Measurements from ENCODE around the gene CAMK2G. TPM values are rescaled to one million over a fixed set of nuclear protein-coding genes. Genes with fewer than 3 reads are reported as not detected.

CAMK2G gene
- total RNA-seq, 1 donor from 2014 or later: 36.6 TPM

DNA sequence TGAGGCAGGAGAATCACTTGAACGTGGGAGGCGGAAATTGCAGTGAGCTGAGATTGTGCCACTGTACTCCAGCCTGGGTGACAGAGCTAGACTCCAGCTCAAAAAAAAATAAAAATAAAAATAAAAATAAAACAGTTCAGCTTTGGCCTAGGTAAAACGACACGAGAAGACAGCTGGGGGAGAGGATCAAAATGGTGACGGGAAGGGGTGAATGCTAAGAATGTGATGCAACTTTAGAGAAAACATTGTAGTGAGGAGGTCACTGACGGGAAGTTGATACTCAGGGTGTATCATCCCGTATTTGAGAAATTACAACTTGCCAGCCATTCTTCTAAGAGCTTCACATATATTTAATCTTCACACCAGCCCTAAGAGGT lies 64.0 kb downstream of the CAMK2G start:
- peak overlapping the region; percentile 13 for H3K27ac Mint-ChIP-seq
- H3K9me3 Mint-ChIP-seq: no peaks in the 10 kb centered on the region
- no peaks in the 10 kb centered on the region for H3K9me3 ChIP-seq (ENCODE audit: low read depth)
- TF ChIP-seq, protein P1, sequence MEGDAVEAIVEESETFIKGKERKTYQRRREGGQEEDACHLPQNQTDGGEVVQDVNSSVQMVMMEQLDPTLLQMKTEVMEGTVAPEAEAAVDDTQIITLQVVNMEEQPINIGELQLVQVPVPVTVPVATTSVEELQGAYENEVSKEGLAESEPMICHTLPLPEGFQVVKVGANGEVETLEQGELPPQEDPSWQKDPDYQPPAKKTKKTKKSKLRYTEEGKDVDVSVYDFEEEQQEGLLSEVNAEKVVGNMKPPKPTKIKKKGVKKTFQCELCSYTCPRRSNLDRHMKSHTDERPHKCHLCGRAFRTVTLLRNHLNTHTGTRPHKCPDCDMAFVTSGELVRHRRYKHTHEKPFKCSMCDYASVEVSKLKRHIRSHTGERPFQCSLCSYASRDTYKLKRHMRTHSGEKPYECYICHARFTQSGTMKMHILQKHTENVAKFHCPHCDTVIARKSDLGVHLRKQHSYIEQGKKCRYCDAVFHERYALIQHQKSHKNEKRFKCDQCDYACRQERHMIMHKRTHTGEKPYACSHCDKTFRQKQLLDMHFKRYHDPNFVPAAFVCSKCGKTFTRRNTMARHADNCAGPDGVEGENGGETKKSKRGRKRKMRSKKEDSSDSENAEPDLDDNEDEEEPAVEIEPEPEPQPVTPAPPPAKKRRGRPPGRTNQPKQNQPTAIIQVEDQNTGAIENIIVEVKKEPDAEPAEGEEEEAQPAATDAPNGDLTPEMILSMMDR (IDR thresholded peaks at IDR 0.05): no peak
- H3F3A ChIP-seq (ENCODE audit: low read depth): peaks cover 14% of the 10 kb centered on the region
- H3K27ac ChIP-seq: no peak overlapping the region
- peaks cover 8% of the 10 kb centered on the region for H3K79me2 ChIP-seq (ENCODE audit: low read depth)
- peak overlapping the region; percentile 73 for H3K4me3 ChIP-seq
- no peak overlapping the region for H3K9ac ChIP-seq
- DNase-seq (ENCODE audit: low spot score): no peak
- peaks cover 19% of the 10 kb centered on the region for H4K20me1 ChIP-seq (ENCODE audit: low read depth)
- H3K4me1 Mint-ChIP-seq: peaks cover 17% of the 10 kb centered on the region
- H2AFZ ChIP-seq (replicated peaks): no peak overlapping the region
- peaks cover 22% of the 10 kb centered on the region for H3K36me3 Mint-ChIP-seq
- H3K27me3 ChIP-seq: no peaks in the 10 kb centered on the region
- peak overlapping the region; percentile 81 for H3K4me2 ChIP-seq
- no peaks in the 10 kb centered on the region for H3K36me3 ChIP-seq
- peak overlapping the region; percentile 92 for H3K4me3 Mint-ChIP-seq
- H3K27me3 Mint-ChIP-seq (ENCODE audit: insufficient read depth, low read depth): peaks cover 5% of the 10 kb centered on the region
- peaks cover 16% of the 10 kb centered on the region for H3K4me1 ChIP-seq

DNA sequence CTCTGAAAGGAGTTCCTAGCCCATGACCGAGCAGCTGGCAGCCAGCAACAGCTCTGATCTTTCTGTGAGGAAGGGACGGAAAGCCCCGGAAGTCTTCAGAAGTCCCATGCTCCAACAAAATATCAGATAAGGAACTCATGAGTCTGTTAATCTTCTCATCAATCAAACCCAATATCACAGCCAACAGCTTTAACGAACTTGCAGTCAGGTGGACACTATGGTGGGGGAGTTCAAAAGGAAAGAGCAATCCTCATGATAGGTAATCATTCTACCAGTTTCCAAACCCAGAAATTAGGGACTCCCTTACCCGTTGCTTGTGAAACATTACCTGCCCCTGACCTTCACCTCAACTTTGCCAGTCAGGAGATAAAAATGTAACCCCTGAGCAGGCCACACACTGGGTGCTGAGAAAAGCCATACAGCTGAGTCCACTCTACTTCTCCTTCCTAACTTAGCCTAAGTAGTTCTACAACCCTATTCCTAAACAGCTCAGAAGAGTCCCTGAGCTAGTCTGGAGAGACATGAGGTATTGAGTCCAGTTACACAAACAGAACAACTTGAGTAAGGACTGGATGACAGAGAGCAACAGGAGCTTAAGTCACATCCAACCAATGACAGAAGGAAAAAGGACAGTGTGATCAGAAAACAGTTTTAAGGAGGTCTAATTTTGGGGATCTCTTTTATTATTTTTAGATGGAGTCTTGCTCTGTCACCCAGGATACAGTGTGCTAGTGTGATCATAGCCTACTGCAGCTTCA lies 65.1 kb downstream of the CAMK2G start:
- peaks cover 14% of the 10 kb centered on the region for H3F3A ChIP-seq (ENCODE audit: low read depth)
- H3K36me3 Mint-ChIP-seq: peaks cover 23% of the 10 kb centered on the region
- no peaks in the 10 kb centered on the region for H3K9me3 Mint-ChIP-seq
- no peak overlapping the region for H3K9ac ChIP-seq
- no peaks in the 10 kb centered on the region for H3K36me3 ChIP-seq
- no peak overlapping the region for H3K27ac Mint-ChIP-seq
- peaks cover 17% of the 10 kb centered on the region for H3K4me1 Mint-ChIP-seq
- H3K27ac ChIP-seq: no peak overlapping the region
- H3K27me3 ChIP-seq: no peaks in the 10 kb centered on the region
- H3K27me3 Mint-ChIP-seq (ENCODE audit: insufficient read depth, low read depth): peaks cover 8% of the 10 kb centered on the region
- peaks cover 8% of the 10 kb centered on the region for H3K79me2 ChIP-seq (ENCODE audit: low read depth)
- no peaks in the 10 kb centered on the region for H3K9me3 ChIP-seq (ENCODE audit: low read depth)
- H3K4me3 ChIP-seq: no peak overlapping the region
- peaks cover 19% of the 10 kb centered on the region for H4K20me1 ChIP-seq (ENCODE audit: low read depth)
- peak overlapping the region; percentile 50 for H3K4me3 Mint-ChIP-seq
- peaks cover 16% of the 10 kb centered on the region for H3K4me1 ChIP-seq
- no peak for DNase-seq (ENCODE audit: low spot score)
- no peak for TF ChIP-seq EZH2 (IDR thresholded peaks at IDR 0.05)
- TF ChIP-seq, protein P1 (IDR thresholded peaks at IDR 0.05): no peak
- TF ChIP-seq EZH2phosphoT487 (IDR thresholded peaks at IDR 0.05): no peak
- no peak overlapping the region for H3K4me2 ChIP-seq
- no peak overlapping the region for H2AFZ ChIP-seq (replicated peaks)

DNA sequence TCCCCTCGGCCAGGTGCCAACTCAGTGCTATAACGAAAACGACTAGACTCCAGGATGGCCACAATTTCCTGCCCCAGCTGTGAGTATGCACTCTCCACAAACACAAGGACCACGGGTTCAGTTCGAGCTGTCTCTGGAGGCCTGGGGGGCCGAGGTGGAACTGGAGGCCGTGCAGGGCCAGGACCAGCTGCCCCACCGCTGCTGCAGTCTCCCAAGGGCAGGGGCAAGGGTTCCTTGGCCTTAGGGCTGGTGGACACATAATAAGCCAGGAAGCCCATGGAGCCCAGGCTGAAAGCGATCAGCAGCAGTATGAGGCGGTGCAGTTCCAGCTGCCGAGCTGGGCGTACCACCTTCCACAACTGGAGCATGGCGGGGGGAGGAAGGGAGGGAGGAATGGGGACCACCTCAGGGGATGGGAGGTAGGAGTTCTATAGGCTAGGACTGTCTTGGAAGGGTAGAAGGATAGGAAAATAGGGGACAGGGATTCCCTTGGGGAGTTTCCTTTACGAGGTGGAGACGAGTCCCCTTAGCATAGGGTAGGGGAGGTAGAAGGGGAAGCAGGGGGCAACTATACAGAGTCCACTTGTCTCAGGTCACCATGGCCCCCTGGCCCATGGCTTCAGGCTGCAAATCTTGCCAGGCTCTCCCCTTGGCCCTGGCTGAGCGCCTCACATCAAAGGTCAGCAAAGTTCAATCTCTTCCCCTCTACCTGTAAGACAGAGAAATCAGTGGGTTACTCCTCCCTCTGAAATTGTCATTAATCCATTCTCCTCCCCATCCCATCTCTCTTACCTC lies 66.1 kb downstream of the CAMK2G start:
- Histone ChIP-seq H3K4me2 (no peak overlapping the region), H3K4me1 (peaks cover 15% of the 10 kb centered on the region), H3K9ac (no peak overlapping the region), H4K20me1 (ENCODE audit: low read depth) (peaks cover 19% of the 10 kb centered on the region), H3K27ac (no peak overlapping the region), H3K36me3 (no peaks in the 10 kb centered on the region), H2AFZ (replicated peaks) (no peak overlapping the region), H3K4me3 (no peak overlapping the region), H3K9me3 (ENCODE audit: low read depth) (no peaks in the 10 kb centered on the region), H3K27me3 (no peaks in the 10 kb centered on the region), H3F3A (ENCODE audit: low read depth) (peaks cover 12% of the 10 kb centered on the region), H3K79me2 (ENCODE audit: low read depth) (peaks cover 8% of the 10 kb centered on the region)
- peaks cover 17% of the 10 kb centered on the region for H3K4me1 Mint-ChIP-seq
- no peak for DNase-seq (ENCODE audit: low spot score)
- H3K9me3 Mint-ChIP-seq: no peaks in the 10 kb centered on the region
- no peak overlapping the region for H3K27ac Mint-ChIP-seq
- H3K36me3 Mint-ChIP-seq: peaks cover 27% of the 10 kb centered on the region
- H3K27me3 Mint-ChIP-seq (ENCODE audit: insufficient read depth, low read depth): peaks cover 8% of the 10 kb centered on the region
- H3K4me3 Mint-ChIP-seq: no peak overlapping the region
- TF ChIP-seq, protein P1 (IDR thresholded peaks at IDR 0.05): no peak
- TF ChIP-seq EZH2 (IDR thresholded peaks at IDR 0.05): no peak
- TF ChIP-seq EZH2phosphoT487 (IDR thresholded peaks at IDR 0.05): no peak

All from neural progenitor cell (in vitro differentiated cells).